NCI-H2107 (cell line): ENCODE results near the gene CYP8B1.
"Not testable (repeated sequence)": the region's sequence is repeated elsewhere in the genome, so short reads cannot be mapped to it uniquely, and the experiment has no call there.

Source experiments
- DNase-seq: peaks from one replicate; lab custom pipeline; 2025; lab: John Stamatoyannopoulos, UW

CYP8B1 gene

DNA sequence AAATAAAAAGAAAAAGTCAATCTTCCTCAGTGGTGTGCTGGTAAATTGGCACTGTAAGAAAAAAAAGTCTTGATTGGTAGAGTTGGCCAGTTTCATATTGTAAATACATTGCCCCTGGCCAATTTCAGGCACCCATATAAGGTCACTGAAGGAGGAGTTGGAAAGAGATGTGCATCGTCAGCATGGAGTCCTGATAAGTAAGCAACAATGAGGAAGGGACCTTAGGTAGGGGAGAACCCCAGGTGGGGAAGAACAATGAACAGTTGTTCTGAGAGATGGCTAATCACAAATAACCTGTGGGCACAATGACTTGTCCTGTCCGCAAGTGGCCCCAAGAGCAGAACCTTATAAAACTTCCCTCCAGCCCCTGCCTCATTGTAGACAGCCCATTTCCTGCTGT is 8.6 kb upstream of the CYP8B1 start:
- DNase-seq = no peak

DNA sequence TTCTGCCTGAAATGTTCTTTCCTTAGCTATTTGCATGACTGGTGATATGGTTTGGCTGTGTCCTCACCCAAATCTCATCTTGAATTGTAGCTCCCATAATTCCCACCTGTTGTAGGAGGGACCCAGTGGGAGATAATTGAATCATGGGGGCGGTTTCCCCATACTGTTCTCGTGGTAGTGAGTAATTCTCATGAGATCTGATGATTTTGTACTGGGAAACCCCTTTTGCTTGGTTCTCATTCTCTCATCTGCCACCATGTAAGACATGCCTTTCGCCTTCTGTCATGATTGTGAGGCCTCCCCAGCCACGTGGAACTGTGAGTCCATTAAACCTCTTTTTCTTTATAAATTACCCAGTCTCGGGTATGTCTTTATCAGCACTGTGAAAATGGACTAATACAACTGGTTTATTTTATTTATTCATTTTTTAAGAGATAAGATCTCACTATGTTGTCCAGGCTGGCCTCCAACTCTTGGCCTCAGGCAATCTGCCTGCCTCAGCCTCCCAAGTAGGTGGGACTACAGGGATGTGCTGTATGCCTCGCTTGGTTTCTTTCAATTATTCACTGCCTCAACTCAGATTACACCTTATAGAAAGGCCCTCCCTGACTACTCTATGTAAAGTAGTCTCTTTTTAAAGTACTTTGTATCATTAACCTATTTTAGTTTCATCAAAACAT is 7.7 kb upstream of the CYP8B1 start:
- DNase-seq = not testable (repeated sequence)

DNA sequence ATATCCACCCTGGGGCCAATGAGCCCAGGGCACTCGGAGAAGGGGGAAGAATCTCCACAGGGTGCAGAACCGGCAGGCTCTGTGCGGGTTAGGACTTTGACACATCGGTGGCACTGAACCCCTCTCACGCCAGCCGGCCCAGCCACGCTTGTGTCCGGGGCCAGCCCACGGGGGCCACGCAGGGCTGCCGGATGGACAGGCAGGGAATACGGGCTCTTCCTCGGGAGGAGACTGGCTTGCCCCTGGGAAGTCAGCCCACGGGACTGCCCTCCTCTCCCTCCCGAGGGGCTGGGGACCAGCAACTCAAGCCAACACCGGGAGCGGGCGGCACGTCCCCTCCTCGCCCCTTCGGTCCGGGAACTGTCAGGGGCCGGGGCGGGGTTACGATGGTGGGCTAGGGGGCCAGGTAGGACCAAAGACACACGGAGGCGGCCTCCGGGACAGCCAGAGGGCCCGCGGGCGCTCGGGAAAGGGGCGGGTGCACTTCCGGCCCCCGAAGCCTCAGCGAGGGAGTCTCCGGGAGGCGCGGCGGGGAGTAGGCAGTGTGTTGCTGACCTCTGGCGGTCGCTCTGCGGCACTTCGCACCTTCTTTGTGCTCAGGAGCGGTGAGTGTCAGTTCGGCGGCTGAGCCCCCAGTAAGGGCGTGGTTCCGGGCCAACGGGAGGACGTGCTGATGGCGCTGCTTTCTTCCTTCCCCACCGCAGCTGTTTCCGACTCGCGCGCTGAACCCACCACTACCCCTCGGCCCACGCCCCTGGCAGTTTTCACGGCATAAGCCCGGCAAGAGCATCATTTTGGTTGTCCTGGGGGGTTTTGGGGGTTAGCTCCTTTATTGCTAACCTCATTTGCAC is 5.1 kb upstream of the CYP8B1 start:
- DNase-seq = peak; percentile 35

DNA sequence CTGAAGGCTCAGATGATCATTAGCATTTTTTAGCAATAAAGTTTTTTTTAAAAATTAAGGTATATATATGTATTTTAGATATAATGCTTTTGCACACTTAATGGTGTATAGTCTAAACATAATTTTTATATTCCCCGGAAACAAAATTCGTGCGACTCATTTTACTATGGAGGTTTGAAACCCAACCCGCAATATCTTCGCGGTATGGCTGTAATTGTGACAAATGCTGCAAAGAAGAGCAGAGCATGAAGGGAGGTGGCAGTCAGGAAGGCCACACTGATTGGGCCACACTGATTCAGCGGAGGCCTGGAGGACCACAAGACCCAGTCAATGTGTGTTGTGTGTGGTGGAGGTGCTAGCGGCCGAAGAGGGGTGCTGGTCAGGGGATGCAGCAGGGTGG is 4.5 kb upstream of the CYP8B1 start:
- no peak for DNase-seq

DNA sequence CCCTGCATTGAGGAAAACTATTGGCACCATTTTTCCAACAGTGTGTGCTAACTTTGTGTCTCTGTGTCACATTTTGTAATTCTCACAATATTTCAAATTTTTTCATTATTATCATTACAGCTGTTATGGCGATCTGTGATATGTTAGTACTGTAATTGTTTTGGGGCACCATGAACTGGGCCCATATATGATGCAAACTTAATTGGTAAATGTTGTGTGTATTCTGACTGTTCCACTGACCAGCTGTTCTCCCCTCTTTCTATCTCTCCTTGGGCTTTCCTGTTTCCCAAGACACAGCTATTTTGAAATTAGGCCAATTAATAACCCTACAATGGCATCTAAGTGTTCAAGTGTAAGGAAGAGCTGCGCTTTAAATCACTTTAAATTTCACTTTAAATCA is 2.2 kb upstream of the CYP8B1 start:
- no peak for DNase-seq

DNA sequence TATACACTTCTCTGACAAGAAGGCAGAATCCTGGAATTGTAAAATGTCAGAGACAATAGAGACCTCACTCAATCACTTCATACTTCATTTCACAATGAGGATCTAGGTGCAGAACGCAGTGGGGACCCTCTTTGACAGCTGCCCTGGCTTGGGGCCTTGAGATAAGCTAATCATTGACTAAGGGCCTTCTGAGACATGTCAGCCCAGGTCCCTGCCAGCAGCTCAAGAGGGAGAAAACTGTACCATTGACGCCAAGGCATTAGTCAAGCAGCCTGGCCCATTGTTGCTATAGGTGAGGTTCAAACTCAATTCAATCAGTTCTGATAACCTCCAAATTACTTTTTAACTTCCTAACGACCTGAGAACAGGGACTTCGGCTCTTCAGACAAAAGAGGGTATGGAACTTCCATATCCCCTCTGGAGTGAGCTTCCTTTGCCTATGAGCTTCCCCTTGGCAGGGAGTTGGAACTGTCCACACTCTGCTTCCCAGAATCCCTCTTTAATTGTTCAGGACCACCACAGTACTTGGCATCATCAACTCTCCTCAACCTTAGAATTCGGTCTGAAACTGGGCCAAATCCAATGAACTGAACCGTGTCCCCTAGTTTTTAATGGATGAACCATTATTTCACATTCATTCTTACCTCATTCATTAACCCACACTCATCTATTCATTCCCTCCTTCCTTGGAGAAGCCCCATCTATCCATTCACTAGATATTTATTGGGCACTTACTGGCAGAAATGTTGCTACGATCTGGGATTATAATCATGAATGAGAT is 1.5 kb upstream of the CYP8B1 start:
- DNase-seq = no peak

DNA sequence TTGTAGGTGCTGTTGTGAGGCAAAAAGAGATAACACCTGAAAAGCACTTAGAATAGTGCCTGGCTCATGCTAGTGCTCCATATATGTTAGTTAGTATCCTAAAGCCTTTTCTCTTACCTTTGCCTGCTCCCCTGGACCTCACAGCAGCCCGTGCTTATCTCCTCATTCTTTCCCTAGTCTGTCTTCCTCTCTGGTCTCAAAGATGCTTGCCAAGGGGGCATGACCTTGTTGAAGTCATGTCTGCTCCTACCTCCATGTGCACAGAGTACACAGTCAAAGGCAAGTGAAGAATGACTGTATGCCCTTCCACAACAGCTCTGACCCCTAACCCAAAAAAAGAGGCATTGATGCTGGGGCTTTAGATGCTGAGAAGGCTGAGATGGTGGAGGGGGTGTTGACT is 722 bp upstream of the CYP8B1 start:
- no peak for DNase-seq

DNA sequence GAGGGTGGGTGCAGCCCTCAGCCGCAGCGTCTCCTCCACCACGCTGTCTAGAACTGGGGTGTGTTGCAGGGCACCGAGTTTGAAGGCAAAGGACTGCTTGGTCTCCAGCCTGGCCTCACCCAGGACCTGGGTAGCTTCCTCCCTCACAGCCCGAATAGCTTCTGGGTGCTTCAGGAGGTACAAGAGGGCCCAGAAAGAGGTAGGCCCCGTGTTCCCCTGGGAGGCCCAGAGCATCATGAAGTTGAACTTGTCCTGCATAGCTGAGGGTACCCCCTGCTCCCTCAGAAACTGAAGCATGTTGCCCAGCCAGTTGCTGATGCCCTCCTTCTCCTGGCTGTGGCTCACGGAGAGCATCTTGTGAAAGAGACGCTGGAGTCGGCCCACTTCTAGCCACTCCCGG is 930 bp downstream of the CYP8B1 start:
- DNase-seq = no peak

DNA sequence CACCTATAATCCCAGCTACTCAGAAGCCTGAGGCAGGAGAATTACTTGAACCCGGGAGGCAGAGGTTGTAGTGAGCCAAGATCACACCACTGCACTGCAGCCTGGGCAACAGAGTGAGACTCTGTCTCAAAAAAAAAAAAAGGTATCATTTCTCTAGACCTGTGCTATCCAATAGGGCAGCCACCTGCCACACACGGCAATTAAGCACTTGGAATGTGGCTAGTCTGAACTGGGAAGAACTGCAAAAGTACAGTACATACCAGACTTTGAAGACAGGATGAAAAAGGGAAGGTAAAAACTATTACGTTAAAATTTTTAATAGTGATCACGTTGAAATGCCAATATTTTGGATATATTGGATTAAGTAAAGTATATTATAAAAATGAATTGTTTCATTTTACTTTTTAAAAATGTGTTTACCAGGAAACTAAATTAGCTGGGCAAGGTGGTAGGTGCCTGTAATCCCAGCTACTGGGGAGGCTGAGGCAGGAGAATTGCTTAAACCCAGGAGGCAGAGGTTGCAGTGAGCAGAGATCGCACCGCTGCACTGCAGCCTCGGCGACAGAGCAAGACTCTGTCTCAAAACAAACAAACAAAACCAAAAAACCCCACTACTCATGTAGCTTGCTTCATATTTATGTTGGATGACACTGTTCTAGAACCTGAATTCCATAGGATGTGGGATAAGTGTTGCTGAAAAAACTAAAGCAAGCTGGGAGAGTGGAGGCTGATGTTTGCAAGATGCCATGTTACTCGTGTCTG is 2.3 kb downstream of the CYP8B1 start:
- DNase-seq = no peak

DNA sequence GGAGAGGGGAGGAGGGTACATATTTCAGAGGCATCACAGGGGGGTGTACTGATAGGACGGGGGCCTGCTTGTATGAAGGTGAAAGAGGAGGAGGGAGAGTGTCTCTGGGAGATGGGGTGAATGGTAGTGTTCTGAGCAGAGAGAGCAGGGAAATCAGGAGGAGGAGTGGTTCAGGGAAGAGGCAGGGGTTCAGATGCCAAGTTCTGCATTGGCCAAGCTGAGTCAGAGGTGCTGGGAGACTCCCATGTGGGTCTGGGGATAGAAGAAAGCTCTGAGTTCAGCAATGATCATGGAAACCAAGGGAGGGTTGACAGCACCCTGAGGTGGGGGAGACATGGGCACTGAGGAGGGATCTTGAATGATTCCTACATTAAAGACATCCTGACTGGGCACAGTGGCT is 3.0 kb downstream of the CYP8B1 start:
- DNase-seq = no peak

DNA sequence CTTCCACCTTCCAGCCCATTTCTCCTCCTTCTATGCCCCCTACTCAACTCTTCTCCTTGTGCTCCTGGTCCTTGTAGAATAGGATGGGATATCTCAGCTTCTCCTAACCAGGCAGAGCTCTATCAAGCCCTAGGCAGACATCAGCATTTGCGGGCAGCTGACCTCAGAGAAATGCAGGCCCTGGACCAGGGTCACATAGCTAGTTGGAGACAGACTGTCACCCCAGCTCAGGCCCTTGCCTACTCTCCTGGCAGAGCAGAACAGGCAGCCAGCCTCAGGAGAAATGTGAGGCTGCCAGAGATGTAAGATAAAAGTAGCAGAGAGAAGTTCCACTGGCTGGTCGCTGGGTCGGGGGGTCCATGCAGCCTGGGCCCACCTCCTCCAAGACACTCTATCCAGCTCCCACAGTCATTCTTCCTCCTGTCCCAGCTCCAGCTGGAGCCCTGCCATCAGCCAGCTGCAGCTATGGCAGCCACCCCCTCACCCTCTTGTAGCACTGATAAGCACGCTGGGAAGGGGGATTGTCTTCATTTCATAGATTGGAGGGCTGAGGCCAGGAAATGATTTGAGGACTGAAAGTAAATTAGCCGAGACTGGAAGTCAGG is 4.0 kb downstream of the CYP8B1 start:
- no peak for DNase-seq

DNA sequence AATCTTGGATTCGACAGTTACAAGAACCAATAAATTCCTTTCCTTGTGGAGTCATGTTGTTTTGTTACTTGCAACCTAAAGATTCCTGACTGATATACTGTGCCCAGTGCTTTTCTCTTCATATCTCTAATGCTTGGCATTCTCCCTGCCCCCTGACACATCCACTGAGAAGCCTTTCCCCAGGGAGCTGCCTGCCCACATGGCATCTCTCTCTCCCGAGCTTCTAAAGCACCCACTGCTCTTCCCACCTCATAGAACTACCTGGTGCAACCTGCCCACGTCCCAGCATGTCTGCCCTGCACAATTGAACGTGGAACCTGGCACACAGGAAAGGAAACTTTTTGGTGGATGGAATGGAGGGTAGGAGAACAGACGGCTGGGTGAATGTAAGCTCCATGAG is 6.8 kb downstream of the CYP8B1 start:
- DNase-seq = no peak

DNA sequence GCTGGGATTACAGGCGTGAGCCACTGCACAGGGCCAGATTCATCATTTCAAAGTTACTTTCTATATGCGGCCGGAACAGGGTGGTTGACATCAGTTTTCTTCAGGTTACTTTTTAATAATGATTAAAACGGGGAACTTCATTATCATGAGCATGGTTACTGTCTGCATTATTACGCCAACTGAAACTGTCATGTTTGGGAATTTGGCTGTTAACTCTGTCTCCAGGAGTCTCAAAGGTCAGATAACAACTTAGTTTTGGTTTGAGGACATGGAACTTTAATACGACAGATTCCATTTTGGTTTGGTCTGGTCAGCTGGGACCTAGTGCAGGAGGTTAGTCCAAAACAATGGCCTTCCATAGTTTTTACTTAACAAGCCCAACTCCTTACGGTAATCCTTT is 8.5 kb downstream of the CYP8B1 start:
- DNase-seq = no peak

DNA sequence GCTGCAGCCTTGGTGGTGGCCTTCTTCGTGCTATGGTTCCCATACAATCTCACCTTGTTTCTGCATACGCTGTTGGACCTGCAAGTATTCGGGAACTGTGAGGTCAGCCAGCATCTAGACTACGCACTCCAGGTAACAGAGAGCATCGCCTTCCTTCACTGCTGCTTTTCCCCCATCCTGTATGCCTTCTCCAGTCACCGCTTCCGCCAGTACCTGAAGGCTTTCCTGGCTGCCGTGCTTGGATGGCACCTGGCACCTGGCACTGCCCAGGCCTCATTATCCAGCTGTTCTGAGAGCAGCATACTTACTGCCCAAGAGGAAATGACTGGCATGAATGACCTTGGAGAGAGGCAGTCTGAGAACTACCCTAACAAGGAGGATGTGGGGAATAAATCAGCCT is 10.4 kb downstream of the CYP8B1 start:
- no peak for DNase-seq

DNA sequence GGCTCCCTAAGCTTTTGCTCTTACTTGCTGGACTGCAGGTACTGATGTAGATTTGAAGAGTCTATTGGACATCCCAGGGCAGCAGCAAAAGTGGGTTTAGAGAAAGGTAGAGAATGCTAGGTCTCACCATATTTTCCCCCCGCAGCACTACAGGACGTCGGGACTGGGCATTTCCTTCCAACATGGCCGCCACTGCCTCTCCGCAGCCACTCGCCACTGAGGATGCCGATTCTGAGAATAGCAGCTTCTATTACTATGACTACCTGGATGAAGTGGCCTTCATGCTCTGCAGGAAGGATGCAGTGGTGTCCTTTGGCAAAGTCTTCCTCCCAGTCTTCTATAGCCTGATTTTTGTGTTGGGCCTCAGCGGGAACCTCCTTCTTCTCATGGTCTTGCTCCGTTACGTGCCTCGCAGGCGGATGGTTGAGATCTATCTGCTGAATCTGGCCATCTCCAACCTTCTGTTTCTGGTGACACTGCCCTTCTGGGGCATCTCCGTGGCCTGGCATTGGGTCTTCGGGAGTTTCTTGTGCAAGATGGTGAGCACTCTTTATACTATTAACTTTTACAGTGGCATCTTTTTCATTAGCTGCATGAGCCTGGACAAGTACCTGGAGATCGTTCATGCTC is 11.2 kb downstream of the CYP8B1 start:
- no peak for DNase-seq

DNA sequence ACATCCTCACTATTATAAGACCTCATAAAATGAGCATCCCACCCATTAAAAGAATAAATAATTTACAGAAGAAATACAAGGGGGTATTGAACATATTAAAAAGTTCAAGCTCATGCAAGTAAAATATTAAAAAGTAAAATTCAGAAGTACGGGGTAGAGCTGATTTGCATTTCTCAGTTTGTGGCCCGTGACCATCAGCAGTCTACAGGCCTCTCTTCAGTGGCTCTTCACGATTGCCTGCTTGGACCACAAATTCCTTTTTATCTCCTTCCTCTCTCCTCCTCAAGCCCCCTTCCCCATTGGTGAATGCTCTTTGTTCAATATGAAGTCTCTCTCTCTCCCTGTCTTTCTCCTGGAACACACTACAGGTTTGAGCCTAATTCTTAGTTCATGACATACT is 19.1 kb downstream of the CYP8B1 start:
- DNase-seq = no peak

DNA sequence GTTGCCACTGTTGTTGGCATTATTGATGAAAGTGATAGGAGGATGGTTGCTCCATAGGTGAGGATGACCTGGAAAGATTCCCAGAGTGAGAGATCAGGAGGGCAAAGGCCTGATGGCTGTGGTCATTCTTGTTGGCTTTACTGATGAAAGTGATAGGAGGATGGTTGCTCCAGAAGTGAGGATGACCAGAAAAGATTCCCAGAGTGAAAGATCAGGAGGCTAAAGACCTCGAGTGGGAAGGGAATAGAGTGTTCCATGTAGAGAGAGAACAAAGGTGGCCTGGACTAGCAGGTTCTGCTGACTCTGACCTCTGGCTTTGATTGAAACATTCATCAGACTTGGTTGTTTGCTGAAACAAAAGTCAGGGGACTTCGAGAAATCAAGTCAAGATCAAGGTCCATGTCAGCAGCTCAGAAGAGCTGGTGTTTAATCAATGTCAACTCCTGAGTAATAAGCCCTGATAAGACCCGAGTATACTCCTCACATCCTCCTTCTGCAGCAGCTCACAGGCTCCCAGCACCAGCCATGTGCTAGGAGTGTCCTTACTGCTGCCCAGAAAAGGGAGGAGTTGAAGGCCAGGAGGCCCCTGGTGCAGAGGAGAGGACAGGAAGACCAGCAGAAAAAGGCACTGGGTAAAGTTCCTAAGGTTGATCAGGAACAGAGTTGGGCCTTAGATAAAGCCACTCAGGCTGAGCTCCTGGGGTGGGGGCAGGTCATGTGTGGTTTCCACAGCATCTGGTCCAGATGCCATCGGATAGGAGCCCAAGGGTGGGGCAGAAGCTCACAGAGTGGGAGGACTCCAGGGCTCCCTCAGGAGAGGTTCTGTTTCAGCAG is 19.9 kb downstream of the CYP8B1 start:
- no peak for DNase-seq

DNA sequence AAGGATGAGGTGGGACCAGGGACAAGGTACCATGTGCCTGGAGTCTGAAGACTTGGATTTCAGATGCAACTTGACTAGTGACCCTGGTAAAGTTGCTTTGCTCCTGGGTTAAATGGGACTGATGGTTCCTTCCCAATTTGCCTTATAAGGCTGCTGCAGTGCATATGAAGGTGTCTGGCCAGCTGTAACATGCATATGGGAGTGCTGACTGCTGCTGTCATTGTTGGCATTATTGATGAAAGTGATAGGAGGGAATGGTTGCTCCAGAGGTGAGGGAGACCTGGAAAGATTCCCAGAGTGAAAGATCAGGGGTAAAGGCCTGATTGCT is 20.5 kb downstream of the CYP8B1 start:
- no peak for DNase-seq

DNA sequence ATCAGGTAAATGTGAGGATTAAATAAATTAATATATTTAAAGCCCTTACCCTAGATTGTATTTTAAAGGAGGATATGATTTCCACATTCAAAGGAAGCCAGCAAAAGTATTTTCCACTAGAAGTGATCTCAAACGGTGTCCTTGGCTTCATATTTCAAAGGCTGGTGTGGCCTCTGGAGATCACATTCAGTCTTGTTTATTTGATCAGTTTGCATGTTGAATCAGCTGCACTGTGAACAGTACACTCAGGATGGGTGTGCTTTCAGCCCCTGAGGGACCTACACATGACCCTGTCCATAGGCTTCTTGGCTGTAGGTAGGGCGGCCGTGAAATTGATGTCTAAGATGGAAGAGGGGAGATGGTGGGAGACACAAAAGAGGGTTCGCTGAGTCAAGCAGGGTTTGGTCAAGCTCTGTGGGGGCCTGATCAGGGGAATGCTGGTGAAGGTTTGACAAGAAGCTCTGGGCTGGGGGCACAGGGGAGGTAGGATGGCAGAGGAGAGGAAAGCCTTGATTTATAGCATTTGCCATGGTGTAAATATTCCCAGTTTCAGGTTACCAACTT is 21.9 kb downstream of the CYP8B1 start:
- DNase-seq = no peak

DNA sequence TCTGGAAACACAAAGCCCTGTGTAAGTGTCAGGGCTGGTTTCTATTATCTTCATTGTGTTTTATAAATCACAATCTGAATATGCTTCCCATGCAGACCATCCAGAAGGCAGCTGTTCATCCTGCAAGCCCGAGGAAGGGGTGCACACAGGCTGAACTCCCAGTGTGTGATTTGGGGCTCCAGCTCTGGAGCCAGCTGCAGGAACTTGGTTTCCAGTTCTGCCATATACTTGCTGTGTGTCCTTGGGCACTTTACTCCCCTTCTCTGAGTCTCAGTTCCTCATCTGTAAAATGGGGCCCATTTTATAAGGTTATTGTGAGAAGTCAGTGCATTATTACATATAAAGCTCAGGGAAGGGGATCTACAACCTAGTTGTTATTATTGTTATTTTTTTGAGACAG is 22.6 kb downstream of the CYP8B1 start:
- no peak for DNase-seq
